HG02623 (cell line): ENCODE measurements around the gene PPP1R12C.

ENCODE experiments used
- ATAC-seq: cut with Tn5 transposase; IDR thresholded peaks from one replicate; pipeline ENCODE4 v1.9.1; 2021; ENCODE audit warnings: moderate library complexity; ENCODE audit not compliant: unreplicated experiment

The PPP1R12C gene

DNA sequence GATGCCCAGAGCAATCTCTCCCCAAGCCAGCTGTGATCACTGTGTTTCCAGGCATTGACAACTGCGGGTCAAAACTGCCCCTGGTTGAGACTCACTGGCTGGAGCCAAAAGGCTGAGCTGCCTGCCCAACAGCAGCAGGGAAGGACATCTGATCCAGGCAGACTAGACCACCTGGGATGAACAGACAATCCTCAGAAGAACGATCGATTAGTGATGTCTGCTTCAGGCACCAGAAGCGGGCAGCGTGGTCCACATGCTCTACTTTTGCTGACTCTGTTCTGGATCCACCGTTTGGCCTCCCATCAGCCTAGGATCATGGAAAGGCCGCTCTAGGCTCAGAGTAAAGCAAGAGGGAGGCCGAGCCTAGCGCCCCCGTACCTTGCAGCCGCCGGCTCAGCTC lies 69.5 kb downstream of the PPP1R12C start:
- no peak for ATAC-seq

DNA sequence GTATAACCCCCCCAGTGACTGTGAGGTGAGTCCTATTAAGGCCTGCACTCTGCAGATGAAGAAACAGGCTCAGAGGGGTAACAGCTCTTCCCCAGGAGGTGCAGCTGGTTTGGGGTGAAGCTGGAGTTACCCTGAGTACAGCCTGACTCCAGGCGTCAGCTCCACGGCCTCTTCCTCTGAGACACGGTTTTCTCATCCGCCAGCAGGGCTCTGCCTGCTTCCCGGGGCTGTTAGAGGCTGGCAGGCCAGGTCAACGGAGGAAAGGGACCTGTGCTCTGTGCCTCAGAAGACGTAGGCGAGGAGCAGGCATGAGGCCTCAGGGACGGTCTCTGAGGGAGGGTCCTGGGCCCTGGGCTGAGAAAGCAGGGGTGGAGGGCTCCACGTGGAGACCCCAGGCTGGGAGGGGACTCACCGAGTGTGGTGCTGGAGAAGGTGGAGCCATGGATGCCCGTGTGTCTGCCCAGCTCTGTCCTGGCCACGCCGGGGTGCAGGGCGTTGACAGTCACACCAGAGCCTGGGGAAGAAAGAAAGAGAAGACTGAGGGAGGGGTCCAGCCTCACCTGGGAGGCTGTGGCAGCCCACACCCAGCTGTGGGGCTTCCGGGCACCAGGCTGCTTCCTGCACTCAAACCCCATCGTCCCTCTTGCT lies 70.3 kb downstream of the PPP1R12C start:
- ATAC-seq, result no peak

DNA sequence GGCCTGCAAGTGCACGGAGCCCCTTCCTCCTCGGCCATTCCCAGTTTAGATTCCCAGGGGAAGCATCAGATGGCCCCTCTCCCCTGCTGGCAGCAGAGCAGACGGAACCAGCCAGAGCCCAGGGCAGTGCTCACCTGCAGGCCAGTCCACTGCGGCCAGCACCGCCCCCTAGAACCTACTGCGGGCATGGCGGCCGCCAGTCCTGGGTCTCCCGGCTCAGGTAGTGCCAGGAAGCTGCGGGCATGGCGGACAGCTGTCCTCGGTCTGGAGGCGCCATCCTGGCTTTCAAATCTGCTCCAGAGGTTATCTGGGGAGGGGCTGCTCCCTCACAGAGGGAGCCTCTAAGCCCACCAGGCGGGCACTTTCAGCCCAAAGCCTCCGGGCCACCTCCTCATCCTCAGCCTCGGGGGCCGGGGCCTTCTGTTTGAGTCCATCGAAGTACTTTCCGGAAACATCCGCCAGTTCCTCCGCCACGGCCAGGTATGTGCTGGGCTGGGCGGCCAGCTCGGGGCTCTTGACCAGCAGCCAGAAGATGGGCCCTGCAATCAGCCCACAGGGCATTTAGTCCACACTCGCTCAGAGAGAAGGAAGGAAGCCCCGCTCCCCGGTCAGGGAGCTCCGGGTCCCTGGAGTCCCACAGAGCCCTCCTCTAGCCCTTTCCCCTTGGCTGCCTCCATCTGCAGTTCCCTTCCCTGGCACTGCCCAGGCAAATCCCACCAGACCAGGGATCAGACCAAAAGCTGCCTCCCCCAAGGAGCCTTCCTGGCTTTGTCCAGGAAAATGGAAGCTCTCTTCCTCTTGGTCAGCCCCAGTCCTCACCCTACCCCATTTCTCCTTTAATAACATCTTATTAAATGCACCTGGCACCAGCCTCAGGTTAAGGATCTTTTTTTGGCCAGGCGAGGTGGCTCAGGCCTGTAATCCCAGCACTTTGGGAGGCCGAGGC lies 72.4 kb downstream of the PPP1R12C start:
- no peak for ATAC-seq

DNA sequence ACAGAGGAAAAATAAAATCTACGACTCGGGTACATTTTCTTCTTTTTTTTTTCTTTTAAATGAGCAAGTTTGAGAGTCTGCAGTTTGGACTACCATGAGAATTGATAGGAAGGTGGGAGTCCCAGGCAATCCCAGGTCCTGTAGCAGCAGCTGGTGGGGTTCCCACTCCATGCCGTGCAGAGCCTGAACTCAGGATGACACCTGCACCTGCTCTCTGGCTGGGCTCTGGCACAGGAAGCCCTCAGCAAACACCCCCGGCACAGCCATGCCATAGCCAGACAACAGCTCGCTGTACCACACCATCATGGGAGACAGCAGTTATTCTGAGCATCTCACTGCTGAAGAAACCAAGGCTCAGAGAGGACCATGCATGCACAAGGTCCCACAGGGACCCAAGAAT lies 73.2 kb downstream of the PPP1R12C start:
- ATAC-seq, result no peak

DNA sequence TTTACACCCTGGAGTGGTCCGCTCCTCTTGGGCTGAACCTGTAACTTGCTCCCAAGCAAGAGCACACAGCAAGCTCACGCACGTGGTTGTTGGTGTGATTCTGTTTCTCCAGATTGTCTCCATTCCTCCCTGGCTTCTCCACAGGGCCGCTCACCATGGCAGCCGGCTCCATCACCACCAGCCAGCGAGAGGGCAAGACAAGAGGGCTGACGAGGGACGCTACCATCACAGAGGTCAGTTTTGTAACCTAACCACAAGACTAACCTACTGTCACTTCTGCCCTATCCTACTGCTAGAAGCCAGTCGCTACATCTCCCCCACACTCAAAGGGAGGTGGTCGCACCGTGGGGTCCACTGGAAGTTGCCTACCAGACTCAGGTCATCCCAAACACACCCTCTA lies 74.7 kb downstream of the PPP1R12C start:
- no peak for ATAC-seq

DNA sequence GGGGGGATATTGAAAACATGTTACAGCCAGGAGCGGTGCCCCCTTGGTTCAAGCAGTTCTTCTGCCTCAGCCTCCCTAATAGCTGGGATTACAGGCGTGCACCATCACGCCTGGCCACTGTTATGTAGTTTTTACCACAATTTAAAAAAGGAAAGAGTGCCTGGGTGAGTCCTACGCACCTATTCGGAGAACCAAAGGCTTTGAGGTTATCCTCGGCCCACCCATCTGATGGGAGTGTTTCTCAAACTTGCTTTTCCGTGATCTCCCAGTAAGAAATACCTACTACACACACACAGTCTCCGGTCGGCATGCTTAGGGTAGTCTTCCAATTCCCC lies 75.1 kb downstream of the PPP1R12C start:
- no peak for ATAC-seq

DNA sequence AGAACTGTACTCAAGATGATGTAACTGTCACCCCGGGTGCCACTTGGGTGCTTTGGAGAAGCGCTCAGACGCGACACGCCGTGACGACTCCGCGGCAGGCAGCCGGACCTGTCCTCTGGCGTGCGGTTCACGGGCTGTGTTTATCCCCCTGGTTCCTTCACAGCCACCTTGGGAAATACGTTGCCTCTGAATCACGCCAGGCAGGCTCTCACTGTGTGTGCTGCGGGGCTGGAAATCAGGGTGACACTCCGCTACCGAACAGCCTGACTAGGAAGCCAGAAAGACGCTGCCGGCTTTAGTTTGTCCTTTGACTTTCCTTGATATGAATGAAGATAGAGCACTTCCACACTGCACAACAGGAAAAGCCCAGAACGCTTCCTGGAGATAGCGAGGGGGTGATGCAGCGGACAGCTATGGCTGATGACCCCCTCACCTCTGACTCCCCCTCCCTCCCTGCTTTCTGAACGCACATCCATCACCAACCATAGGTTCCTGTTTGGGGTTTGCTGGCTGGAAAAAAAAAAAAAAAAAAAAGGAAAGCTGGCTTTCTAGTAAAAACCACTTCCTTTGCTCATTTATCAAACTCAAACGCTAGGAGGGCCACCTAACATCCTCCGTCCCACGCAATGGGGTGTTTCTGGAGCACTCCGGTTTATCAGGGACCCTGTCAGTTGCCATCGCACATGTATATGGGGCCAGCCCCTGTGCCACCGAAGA lies 75.7 kb downstream of the PPP1R12C start:
- ATAC-seq, result no peak

DNA sequence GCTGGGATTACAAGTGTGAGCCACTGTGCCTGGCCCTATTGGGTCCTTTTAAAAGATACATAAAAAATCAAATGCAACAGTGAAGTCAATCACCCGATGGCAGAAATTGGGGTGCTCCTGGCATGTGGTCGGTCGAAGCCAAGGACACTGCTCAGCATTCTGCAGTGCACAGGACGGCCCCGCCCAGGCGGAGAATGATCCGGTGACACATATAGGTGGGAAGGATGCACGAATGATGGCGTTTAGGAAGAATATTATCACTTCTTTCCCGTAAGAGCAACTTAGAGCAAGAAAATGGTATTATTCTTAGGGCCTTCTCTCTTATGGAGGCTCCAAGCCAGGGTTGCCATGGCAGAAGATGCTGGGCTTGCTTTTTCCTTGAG lies 76.2 kb downstream of the PPP1R12C start:
- ATAC-seq, result no peak
